ENCODE data around the gene MFSD12.

DNA sequence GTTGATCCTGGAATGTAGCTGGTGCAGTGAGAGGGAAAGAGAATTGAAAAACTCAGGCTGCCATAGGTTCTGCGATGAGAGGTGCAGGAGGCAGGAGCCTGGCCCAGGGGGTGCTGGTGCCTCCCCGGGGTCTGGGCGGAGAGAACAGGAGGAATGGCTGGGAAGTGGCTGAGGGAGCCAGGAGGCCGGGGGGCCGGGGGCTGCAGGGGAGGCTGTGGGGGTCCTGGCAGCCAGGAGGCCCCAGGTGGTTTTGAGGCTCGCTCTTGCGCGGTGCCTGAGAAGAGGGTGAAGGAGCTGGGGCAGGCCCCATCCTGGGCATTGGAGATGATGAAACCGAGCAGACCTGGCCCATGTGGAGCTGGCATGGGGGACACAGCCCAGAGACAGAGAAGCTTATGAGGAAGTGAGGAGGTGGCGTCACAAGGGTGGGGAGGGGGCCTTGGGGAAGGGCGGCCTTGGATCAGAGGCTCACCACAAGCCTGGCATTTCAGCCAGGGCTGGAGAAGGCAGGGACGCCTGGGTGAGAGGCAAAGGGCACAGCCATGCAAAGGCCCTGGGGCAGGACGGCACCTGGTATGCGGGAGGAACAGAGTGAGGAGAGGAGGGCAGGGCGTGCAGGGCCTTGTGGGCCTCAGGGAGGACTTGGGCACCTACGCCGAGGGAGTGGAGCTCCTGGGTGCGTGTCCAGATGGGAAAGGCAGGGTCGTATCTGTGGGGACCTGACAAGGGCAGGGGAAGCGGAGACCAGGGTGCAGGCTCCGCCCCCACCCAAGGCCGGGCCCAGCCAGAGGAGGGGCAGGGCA is 19.7 kb downstream of the MFSD12 start:
- TF ChIP-seq POLR2A (IDR thresholded peaks at IDR 0.05), result no peak
- TF ChIP-seq, protein P1, sequence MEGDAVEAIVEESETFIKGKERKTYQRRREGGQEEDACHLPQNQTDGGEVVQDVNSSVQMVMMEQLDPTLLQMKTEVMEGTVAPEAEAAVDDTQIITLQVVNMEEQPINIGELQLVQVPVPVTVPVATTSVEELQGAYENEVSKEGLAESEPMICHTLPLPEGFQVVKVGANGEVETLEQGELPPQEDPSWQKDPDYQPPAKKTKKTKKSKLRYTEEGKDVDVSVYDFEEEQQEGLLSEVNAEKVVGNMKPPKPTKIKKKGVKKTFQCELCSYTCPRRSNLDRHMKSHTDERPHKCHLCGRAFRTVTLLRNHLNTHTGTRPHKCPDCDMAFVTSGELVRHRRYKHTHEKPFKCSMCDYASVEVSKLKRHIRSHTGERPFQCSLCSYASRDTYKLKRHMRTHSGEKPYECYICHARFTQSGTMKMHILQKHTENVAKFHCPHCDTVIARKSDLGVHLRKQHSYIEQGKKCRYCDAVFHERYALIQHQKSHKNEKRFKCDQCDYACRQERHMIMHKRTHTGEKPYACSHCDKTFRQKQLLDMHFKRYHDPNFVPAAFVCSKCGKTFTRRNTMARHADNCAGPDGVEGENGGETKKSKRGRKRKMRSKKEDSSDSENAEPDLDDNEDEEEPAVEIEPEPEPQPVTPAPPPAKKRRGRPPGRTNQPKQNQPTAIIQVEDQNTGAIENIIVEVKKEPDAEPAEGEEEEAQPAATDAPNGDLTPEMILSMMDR (IDR thresholded peaks at IDR 0.05), result no peak

All from thyroid gland (tissue), 4 donors.